ENCODE data around the gene GPC3.

The GPC3 gene

DNA sequence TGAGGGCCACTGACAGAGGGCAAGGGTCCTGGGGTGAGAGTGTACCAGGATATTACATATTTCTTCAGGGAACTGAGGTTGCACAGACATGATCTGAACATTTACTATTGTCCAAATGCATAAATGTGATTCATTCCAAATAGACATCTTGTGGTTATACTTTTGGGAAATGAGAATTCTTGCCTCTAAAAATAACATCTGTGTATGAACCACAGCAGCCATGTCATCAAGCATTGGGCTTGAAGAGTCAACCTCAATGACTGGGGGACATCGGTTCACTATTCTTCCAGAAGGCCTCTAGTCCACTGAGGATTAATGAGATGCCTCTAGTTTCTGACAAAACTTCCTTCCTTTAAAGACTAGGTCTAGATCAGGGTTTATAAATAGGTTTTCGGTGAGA lies 377.0 kb downstream of the GPC3 start:
- Histone ChIP-seq H3K36me3 (ENCODE audit: control insufficient read depth in 2 of 2, insufficient read depth in 1 of 2, low read length in 2 of 2) (no peaks in the 10 kb centered on the region), H3K4me3 (ENCODE audit: low read depth, low read length) (no peak overlapping the region), H3K4me1 (ENCODE audit: control insufficient read depth, insufficient read depth, low read length) (no peaks in the 10 kb centered on the region), H3K9me3 (ENCODE audit: control insufficient read depth, insufficient read depth, low read depth, low read length) (no peaks in the 10 kb centered on the region), H3K27ac (ENCODE audit: extremely low read depth, low read depth, low read length) (no peak overlapping the region)
- ChIA-PET POLR2A (no interaction called here), CTCF (no interaction called here)
- TF ChIP-seq, protein P1, sequence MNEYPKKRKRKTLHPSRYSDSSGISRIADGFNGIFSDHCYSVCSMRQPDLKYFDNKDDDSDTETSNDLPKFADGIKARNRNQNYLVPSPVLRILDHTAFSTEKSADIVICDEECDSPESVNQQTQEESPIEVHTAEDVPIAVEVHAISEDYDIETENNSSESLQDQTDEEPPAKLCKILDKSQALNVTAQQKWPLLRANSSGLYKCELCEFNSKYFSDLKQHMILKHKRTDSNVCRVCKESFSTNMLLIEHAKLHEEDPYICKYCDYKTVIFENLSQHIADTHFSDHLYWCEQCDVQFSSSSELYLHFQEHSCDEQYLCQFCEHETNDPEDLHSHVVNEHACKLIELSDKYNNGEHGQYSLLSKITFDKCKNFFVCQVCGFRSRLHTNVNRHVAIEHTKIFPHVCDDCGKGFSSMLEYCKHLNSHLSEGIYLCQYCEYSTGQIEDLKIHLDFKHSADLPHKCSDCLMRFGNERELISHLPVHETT (tag by site-specific recombination; IDR thresholded peaks at IDR 0.05) = no peak
- TF ChIP-seq, protein P2, sequence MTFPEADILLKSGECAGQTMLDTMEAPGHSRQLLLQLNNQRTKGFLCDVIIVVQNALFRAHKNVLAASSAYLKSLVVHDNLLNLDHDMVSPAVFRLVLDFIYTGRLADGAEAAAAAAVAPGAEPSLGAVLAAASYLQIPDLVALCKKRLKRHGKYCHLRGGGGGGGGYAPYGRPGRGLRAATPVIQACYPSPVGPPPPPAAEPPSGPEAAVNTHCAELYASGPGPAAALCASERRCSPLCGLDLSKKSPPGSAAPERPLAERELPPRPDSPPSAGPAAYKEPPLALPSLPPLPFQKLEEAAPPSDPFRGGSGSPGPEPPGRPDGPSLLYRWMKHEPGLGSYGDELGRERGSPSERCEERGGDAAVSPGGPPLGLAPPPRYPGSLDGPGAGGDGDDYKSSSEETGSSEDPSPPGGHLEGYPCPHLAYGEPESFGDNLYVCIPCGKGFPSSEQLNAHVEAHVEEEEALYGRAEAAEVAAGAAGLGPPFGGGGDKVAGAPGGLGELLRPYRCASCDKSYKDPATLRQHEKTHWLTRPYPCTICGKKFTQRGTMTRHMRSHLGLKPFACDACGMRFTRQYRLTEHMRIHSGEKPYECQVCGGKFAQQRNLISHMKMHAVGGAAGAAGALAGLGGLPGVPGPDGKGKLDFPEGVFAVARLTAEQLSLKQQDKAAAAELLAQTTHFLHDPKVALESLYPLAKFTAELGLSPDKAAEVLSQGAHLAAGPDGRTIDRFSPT (tag by site-specific recombination; IDR thresholded peaks at IDR 0.05) = no peak
- TF ChIP-seq ZNF555 (tag by site-specific recombination; conservative IDR thresholded peaks at IDR 0.05) (no peak), ZNF394 (tag by site-specific recombination; IDR thresholded peaks at IDR 0.05; ENCODE audit: borderline replicate concordance) (no peak), ZNF23 (tag by site-specific recombination; IDR thresholded peaks at IDR 0.05; ENCODE audit: borderline replicate concordance) (no peak)

DNA sequence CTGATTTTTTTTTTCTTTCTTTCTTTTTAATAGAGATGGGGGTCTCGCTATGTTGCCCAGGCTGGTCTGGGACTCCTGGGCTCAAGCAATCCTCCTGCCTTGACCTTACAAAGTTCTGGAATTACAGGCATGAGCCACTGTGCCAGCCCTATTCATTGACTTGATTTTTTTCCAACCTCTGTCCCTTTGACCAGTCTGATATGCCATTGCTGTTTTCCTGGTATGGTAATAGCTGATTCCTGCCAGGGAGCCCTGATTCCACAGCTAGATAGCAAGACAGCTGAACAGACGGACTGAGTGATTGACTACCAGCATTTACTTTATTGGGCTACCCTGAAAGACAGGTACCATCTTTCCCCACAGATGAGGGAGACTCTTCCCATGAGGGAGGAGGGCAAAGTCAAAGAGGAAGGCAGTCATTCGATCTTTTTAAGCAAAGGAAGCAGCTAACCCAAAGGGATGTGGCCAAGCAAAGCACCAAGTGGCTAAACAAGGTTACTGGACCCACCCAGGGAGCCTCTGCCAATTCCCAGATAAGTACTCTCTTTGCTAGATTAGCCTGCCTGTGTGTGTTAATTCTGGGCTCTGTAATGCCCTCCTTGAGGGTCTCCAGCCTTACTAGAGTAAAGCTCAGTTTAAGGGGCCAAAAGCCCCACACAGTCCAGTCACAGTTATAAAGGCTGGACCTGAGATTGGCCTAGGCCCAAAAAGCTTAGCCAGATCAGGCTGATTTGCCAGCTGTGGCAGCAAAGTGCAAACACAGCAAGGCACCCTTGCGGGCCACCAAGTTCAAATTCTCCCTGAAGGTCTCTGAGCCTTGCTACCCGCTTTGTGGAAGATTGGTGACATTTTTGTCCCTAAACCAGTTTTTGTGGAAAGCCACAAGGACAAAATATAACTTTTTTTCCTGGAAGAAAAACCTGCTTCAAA lies 377.7 kb downstream of the GPC3 start:
- TF ChIP-seq, protein P3, sequence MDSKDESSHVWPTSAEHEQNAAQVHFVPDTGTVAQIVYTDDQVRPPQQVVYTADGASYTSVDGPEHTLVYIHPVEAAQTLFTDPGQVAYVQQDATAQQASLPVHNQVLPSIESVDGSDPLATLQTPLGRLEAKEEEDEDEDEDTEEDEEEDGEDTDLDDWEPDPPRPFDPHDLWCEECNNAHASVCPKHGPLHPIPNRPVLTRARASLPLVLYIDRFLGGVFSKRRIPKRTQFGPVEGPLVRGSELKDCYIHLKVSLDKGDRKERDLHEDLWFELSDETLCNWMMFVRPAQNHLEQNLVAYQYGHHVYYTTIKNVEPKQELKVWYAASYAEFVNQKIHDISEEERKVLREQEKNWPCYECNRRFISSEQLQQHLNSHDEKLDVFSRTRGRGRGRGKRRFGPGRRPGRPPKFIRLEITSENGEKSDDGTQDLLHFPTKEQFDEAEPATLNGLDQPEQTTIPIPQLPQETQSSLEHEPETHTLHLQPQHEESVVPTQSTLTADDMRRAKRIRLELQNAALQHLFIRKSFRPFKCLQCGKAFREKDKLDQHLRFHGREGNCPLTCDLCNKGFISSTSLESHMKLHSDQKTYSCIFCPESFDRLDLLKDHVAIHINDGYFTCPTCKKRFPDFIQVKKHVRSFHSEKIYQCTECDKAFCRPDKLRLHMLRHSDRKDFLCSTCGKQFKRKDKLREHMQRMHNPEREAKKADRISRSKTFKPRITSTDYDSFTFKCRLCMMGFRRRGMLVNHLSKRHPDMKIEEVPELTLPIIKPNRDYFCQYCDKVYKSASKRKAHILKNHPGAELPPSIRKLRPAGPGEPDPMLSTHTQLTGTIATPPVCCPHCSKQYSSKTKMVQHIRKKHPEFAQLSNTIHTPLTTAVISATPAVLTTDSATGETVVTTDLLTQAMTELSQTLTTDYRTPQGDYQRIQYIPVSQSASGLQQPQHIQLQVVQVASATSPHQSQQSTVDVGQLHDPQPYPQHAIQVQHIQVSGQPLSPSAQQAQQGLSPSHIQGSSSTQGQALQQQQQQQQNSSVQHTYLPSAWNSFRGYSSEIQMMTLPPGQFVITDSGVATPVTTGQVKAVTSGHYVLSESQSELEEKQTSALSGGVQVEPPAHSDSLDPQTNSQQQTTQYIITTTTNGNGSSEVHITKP (tag by site-specific recombination; IDR thresholded peaks at IDR 0.05) = no peak
- TF ChIP-seq EGR2 (tag by site-specific recombination; IDR thresholded peaks at IDR 0.05; ENCODE audit: low read depth) (no peak), ZNF140 (tag by site-specific recombination; IDR thresholded peaks at IDR 0.05) (no peak), SETDB1 (IDR thresholded peaks at IDR 0.05; ENCODE audit: insufficient read length, low read length) (no peak), GLIS2 (tag by site-specific recombination; IDR thresholded peaks at IDR 0.05) (no peak), ZNF114 (tag by site-specific recombination; IDR thresholded peaks at IDR 0.05) (no peak), TRIM28 (IDR thresholded peaks at IDR 0.05; ENCODE audit: borderline replicate concordance, low read length) (no peak), OVOL3 (tag by site-specific recombination; IDR thresholded peaks at IDR 0.05) (no peak), HOXD13 (CRISPR knock-in tag; IDR thresholded peaks at IDR 0.05; ENCODE audit: borderline replicate concordance) (no peak), ZNF121 (tag by site-specific recombination; IDR thresholded peaks at IDR 0.05) (no peak)
- H3K36me3 ChIP-seq (ENCODE audit: control insufficient read depth in 2 of 2, insufficient read depth in 1 of 2, low read length in 2 of 2) = no peaks in the 10 kb centered on the region
- H3K27ac ChIP-seq (ENCODE audit: extremely low read depth, low read depth, low read length) = no peak overlapping the region
- POLR2A ChIA-PET = no interaction called here
- H3K4me1 ChIP-seq (ENCODE audit: control insufficient read depth, insufficient read depth, low read length) = no peaks in the 10 kb centered on the region
- H3K9me3 ChIP-seq (ENCODE audit: control insufficient read depth, insufficient read depth, low read depth, low read length) = no peaks in the 10 kb centered on the region
- H3K4me3 ChIP-seq (ENCODE audit: low read depth, low read length) = no peak overlapping the region
- CTCF ChIA-PET = interaction anchor here (1.5 kb wide), 1 partner anchor 562 kb away, joined by 3 read pairs; no protein-coding TSS in a partner anchor

All from HEK293 (cell line).